ENCODE results near the gene ACOXL.

Gene ACOXL

GRCh38 chr2:110791435-110791834, 59.1 kb downstream of the ACOXL start:
- no CpG with 5 or more reads among the region's 4 CpGs for WGBS (ENCODE audit: insufficient coverage, insufficient read length)
- no peaks in the 10 kb centered on the region for H3K27me3 ChIP-seq (ENCODE audit: control insufficient read depth, insufficient read depth, low read length)

GRCh38 chr2:110793034-110793433, 60.7 kb downstream of the ACOXL start:
- H3K9me3 ChIP-seq (ENCODE audit: control insufficient read depth, insufficient read depth, low read length) = no peaks in the 10 kb centered on the region
- no peaks in the 10 kb centered on the region for H3K36me3 ChIP-seq (ENCODE audit: control insufficient read depth, insufficient read depth, low read length)
- H3K27me3 ChIP-seq (ENCODE audit: control insufficient read depth, insufficient read depth, low read length) = no peaks in the 10 kb centered on the region
- no peak for DNase-seq (ENCODE audit: low read depth, low spot score)
- H3K4me3 ChIP-seq (ENCODE audit: low read length) = no peak overlapping the region
- WGBS (ENCODE audit: insufficient coverage, insufficient read length) = no CpG with 5 or more reads among the region's 4 CpGs
- no peak overlapping the region for H3K27ac ChIP-seq (ENCODE audit: low read length)
- no peaks in the 10 kb centered on the region for H3K4me1 ChIP-seq (ENCODE audit: control insufficient read depth, insufficient read depth, low read length)

More at GRCh38 chr2:110791435-110791834, 59.1 kb downstream of the ACOXL start:
- Histone ChIP-seq H3K27ac (ENCODE audit: low read length) (no peak overlapping the region), H3K36me3 (ENCODE audit: control insufficient read depth, insufficient read depth, low read length) (no peaks in the 10 kb centered on the region), H3K9me3 (ENCODE audit: control insufficient read depth, insufficient read depth, low read length) (no peaks in the 10 kb centered on the region), H3K4me1 (ENCODE audit: control insufficient read depth, insufficient read depth, low read length) (no peaks in the 10 kb centered on the region; the same call in 1 of the 2 replicates), H3K4me3 (ENCODE audit: low read length) (no peak overlapping the region)
- no peak for DNase-seq (ENCODE audit: low read depth, low spot score)

GRCh38 chr2:110794390-110794789, 62.0 kb downstream of the ACOXL start:
- H3K4me1 ChIP-seq (ENCODE audit: control insufficient read depth, insufficient read depth, low read length) = no peaks in the 10 kb centered on the region
- no CpG with 5 or more reads among the region's 4 CpGs for WGBS (ENCODE audit: insufficient coverage, insufficient read length)
- H3K4me3 ChIP-seq (ENCODE audit: low read length) = no peak overlapping the region
- H3K9me3 ChIP-seq (ENCODE audit: control insufficient read depth, insufficient read depth, low read length) = no peaks in the 10 kb centered on the region
- H3K27ac ChIP-seq (ENCODE audit: low read length) = no peak overlapping the region
- no peaks in the 10 kb centered on the region for H3K36me3 ChIP-seq (ENCODE audit: control insufficient read depth, insufficient read depth, low read length)
- no peaks in the 10 kb centered on the region for H3K27me3 ChIP-seq (ENCODE audit: control insufficient read depth, insufficient read depth, low read length)
- no peak for DNase-seq (ENCODE audit: low read depth, low spot score)

GRCh38 chr2:110794951-110795350, 62.6 kb downstream of the ACOXL start:
- WGBS (ENCODE audit: insufficient coverage, insufficient read length) = no CpG with 5 or more reads among the region's 8 CpGs
- Histone ChIP-seq H3K36me3 (ENCODE audit: control insufficient read depth, insufficient read depth, low read length) (0 out of 2 replicates have a peak, but pooled peaks cover 2% of the 10 kb centered on the region), H3K27ac (ENCODE audit: low read length) (no peak overlapping the region), H3K4me3 (ENCODE audit: low read length) (no peak overlapping the region), H3K4me1 (ENCODE audit: control insufficient read depth, insufficient read depth, low read length) (no peaks in the 10 kb centered on the region), H3K27me3 (ENCODE audit: control insufficient read depth, insufficient read depth, low read length) (no peaks in the 10 kb centered on the region), H3K9me3 (ENCODE audit: control insufficient read depth, insufficient read depth, low read length) (no peaks in the 10 kb centered on the region)
- no peak for DNase-seq (ENCODE audit: low read depth, low spot score)

GRCh38 chr2:110796716-110797301, 64.4 kb downstream of the ACOXL start:
- Histone ChIP-seq H3K27me3 (ENCODE audit: control insufficient read depth, insufficient read depth, low read length) (no peaks in the 10 kb centered on the region), H3K27ac (ENCODE audit: low read length) (no peak overlapping the region), H3K4me3 (ENCODE audit: low read length) (no peak overlapping the region; the same call in 1 of the 2 replicates), H3K4me1 (ENCODE audit: control insufficient read depth, insufficient read depth, low read length) (peaks cover 3% of the 10 kb centered on the region), H3K9me3 (ENCODE audit: control insufficient read depth, insufficient read depth, low read length) (no peaks in the 10 kb centered on the region), H3K36me3 (ENCODE audit: control insufficient read depth, insufficient read depth, low read length) (0 out of 2 replicates have a peak, but pooled peaks cover 2% of the 10 kb centered on the region)
- no CpG with 5 or more reads among the region's 7 CpGs for WGBS (ENCODE audit: insufficient coverage, insufficient read length)
- DNase-seq (ENCODE audit: low read depth, low spot score) = no peak

- WGBS (ENCODE audit: insufficient coverage, insufficient read length) = no CpG with 5 or more reads among the region's 3 CpGs
- no peak for DNase-seq (ENCODE audit: low read depth, low spot score)
- Histone ChIP-seq H3K36me3 (ENCODE audit: control insufficient read depth, insufficient read depth, low read length) (0 out of 2 replicates have a peak, but pooled peaks cover 2% of the 10 kb centered on the region), H3K4me3 (ENCODE audit: low read length) (no peak overlapping the region), H3K27ac (ENCODE audit: low read length) (no peak overlapping the region), H3K4me1 (ENCODE audit: control insufficient read depth, insufficient read depth, low read length) (peaks cover 3% of the 10 kb centered on the region), H3K27me3 (ENCODE audit: control insufficient read depth, insufficient read depth, low read length) (no peaks in the 10 kb centered on the region), H3K9me3 (ENCODE audit: control insufficient read depth, insufficient read depth, low read length) (no peaks in the 10 kb centered on the region)
Measured at GRCh38 chr2:110799376-110799775, 67.0 kb downstream of the ACOXL start.

- no peak for DNase-seq (ENCODE audit: low read depth, low spot score)
- Histone ChIP-seq H3K27ac (ENCODE audit: low read length) (no peak overlapping the region), H3K9me3 (ENCODE audit: control insufficient read depth, insufficient read depth, low read length) (no peaks in the 10 kb centered on the region), H3K36me3 (ENCODE audit: control insufficient read depth, insufficient read depth, low read length) (0 out of 2 replicates have a peak, but pooled peaks cover 2% of the 10 kb centered on the region), H3K4me3 (ENCODE audit: low read length) (no peak overlapping the region), H3K27me3 (ENCODE audit: control insufficient read depth, insufficient read depth, low read length) (no peaks in the 10 kb centered on the region), H3K4me1 (ENCODE audit: control insufficient read depth, insufficient read depth, low read length) (peaks cover 3% of the 10 kb centered on the region)
- WGBS (ENCODE audit: insufficient coverage, insufficient read length) = no CpG with 5 or more reads among the region's 7 CpGs
Measured at GRCh38 chr2:110800611-110801402, 68.4 kb downstream of the ACOXL start.

- WGBS (ENCODE audit: insufficient coverage, insufficient read length) = no CpG with 5 or more reads among the region's 3 CpGs
- Histone ChIP-seq H3K4me3 (ENCODE audit: low read length) (no peak overlapping the region), H3K27ac (ENCODE audit: low read length) (no peak overlapping the region), H3K9me3 (ENCODE audit: control insufficient read depth, insufficient read depth, low read length) (no peaks in the 10 kb centered on the region), H3K36me3 (ENCODE audit: control insufficient read depth, insufficient read depth, low read length) (0 out of 2 replicates have a peak, but pooled peaks cover 2% of the 10 kb centered on the region), H3K27me3 (ENCODE audit: control insufficient read depth, insufficient read depth, low read length) (no peaks in the 10 kb centered on the region), H3K4me1 (ENCODE audit: control insufficient read depth, insufficient read depth, low read length) (peaks cover 3% of the 10 kb centered on the region)
- peak; percentile 48 for DNase-seq (ENCODE audit: low read depth, low spot score)
Measured at GRCh38 chr2:110802208-110802932, 70.0 kb downstream of the ACOXL start.

GRCh38 chr2:110804433-110804832, 72.1 kb downstream of the ACOXL start:
- no peak overlapping the region for H3K27ac ChIP-seq (ENCODE audit: low read length)
- no peaks in the 10 kb centered on the region for H3K9me3 ChIP-seq (ENCODE audit: control insufficient read depth, insufficient read depth, low read length)
- no peak overlapping the region for H3K4me3 ChIP-seq (ENCODE audit: low read length)
- peaks cover 3% of the 10 kb centered on the region for H3K4me1 ChIP-seq (ENCODE audit: control insufficient read depth, insufficient read depth, low read length)
- WGBS (ENCODE audit: insufficient coverage, insufficient read length) = no CpG with 5 or more reads among the region's 3 CpGs
- H3K27me3 ChIP-seq (ENCODE audit: control insufficient read depth, insufficient read depth, low read length) = no peaks in the 10 kb centered on the region
- peaks cover 2% of the 10 kb centered on the region; the same call in 1 of the 2 replicates for H3K36me3 ChIP-seq (ENCODE audit: control insufficient read depth, insufficient read depth, low read length)
- DNase-seq (ENCODE audit: low read depth, low spot score) = no peak

GRCh38 chr2:110804915-110805314, 72.5 kb downstream of the ACOXL start:
- H3K4me3 ChIP-seq (ENCODE audit: low read length) = no peak overlapping the region
- no peaks in the 10 kb centered on the region for H3K27me3 ChIP-seq (ENCODE audit: control insufficient read depth, insufficient read depth, low read length)
- WGBS (ENCODE audit: insufficient coverage, insufficient read length) = no CpG with 5 or more reads among the region's 10 CpGs
- no peaks in the 10 kb centered on the region; the same call in 1 of the 2 replicates for H3K36me3 ChIP-seq (ENCODE audit: control insufficient read depth, insufficient read depth, low read length)
- DNase-seq (ENCODE audit: low read depth, low spot score) = no peak
- H3K9me3 ChIP-seq (ENCODE audit: control insufficient read depth, insufficient read depth, low read length) = no peaks in the 10 kb centered on the region
- H3K27ac ChIP-seq (ENCODE audit: low read length) = no peak overlapping the region
- H3K4me1 ChIP-seq (ENCODE audit: control insufficient read depth, insufficient read depth, low read length) = peaks cover 3% of the 10 kb centered on the region

Data from iPS DF 6.9 (cell line).